Tibial nerve (tissue), 3 donors: ENCODE results near the gene PRKAG2.

Source experiments
- CTCF ChIP-seq, 5 experiments: fragments of 200-600 bp in 3 of 5; fragments of 450-650 bp in 2 of 5; sonication (generic) in 3 of 5; IDR thresholded peaks; one replicate each; pipeline ENCODE4 v1.5.1; 2016 to 2019; ENCODE audit warnings: antibody characterized with exemption in 5 of 5, mild to moderate bottlenecking in 3 of 5, moderate library complexity in 2 of 5
- POLR2A ChIP-seq, 2 donors: fragments of 450-650 bp; IDR thresholded peaks; one replicate each; pipeline ENCODE4 v1.6.1; 2017; ENCODE audit warnings: antibody characterized with exemption in 2 of 2, mild to moderate bottlenecking in 2 of 2, moderate library complexity in 2 of 2

GRCh38 chr7:151813997-151814396 lies 62.9 kb downstream of the PRKAG2 start:
- no peak for TF ChIP-seq CTCF (IDR thresholded peaks at IDR 0.05)
- no peak for TF ChIP-seq POLR2A (IDR thresholded peaks at IDR 0.05)
